Mucosa of descending colon (tissue), 3 donors: ENCODE data around the gene MYO18A. TPM values are rescaled to one million over a fixed set of nuclear protein-coding genes. Genes with fewer than 3 reads are reported as not detected.

Experiments used
- ATAC-seq: fragments of 200-7000 bp; cut with Tn5 transposase; one replicate; pipeline ENCODE4 v1.9.1; 2020; ENCODE audit warnings: mild to moderate bottlenecking, moderate library complexity
- DNase-seq, 3 donors: peaks; one replicate each; pipeline ENCODE4 v3.0.0-alpha.2; 2020
- H3K36me3 ChIP-seq: fragments of 200-600 bp; one replicate; pipeline ENCODE4 v1.8.0; 2021; ENCODE audit warnings: low read depth, mild to moderate bottlenecking
- H3K4me1 ChIP-seq: fragments of 200-600 bp; one replicate; pipeline ENCODE4 v1.8.0; 2021; ENCODE audit warnings: low read depth, mild to moderate bottlenecking
- H3K4me3 ChIP-seq: fragments of 200-600 bp; one replicate; pipeline ENCODE4 v1.8.0; 2021; ENCODE audit warnings: mild to moderate bottlenecking
- H3K9me3 ChIP-seq: fragments of 200-600 bp; one replicate; pipeline ENCODE4 v1.8.0; 2021; ENCODE audit warnings: mild to moderate bottlenecking
- intact Hi-C, 2 donors: fragments of 100-400 bp; cut with DNase I in 1 of 2; cut with micrococcal nuclease in 1 of 2; formaldehyde crosslinking; loops; one replicate each; pipeline versions ENCODE4 v1.11.0 to v1.11.1; 2022; cut with DNase I, micrococcal nuclease
- total RNA-seq, 3 donors: library from RNA; stranded (reverse); fragmentation: NEBNext Ultra II Directional in 2 of 3; extraction: Animal tissue kit (Norgen Biotek cat#: 25700) in 2 of 3; gene quantifications; one replicate each; pipeline versions ENCODE4 v1.2.1 to v1.2.4, GENCODE V29; 2021 to 2023
- TF ChIP-seq, protein P1 (sequence below): fragments of 200-600 bp; IDR thresholded peaks from one replicate; pipeline ENCODE4 v1.8.0; 2022; ENCODE audit warnings: antibody characterized with exemption, mild to moderate bottlenecking
- donor health status: DM: no; HTN: no; CAD: no; lungs with moderate emphysema.
- donor health status: DM: no; HTN: no; CAD: no.
- donor health status: DM: no; HTN: yes; CAD: no.

The MYO18A gene
- total RNA-seq, 3 donors from 2014 or later = 84.9 to 111 (median 93.3) TPM

DNA sequence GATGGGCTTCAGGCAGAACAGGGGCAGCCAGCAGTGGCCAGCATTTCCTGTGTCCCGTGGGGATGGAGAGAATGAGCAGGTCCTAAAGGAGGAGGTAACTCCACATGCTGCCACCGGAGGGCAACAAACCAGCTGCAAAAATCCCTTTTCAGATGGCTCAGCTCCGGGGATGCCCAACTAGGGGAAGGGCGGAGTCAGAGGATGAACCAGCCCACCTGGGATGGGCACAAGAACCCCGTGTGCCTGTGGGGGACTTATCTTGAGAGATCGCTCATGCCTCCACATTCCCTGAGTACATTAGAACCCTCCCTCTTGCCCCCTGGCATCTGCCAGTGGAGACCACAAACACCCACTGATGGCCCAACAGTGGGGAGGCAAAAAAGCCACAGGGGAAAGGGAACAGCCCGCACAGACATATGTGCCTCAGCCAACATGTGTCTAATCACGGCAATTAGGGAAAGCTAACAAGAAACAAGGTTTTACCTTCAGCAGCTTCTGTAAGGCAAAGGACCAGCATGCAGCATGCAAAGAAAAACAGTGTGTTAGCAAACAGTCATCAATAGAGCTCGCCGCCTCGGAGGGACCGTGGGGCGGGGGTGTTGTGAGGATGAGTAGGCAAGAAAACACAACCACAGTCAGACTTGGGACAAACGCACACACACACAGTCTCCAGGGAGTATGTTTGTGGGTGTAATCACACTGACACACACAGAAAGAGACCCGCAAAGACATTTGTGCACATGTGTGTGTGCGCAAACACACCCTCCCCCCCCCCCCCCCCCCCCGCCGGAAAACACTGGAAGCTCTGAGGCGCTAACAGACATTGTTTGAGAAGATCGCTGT lies 64.0 kb downstream of the MYO18A start:
- ATAC-seq (no peak), DNase-seq (no peak)

DNA sequence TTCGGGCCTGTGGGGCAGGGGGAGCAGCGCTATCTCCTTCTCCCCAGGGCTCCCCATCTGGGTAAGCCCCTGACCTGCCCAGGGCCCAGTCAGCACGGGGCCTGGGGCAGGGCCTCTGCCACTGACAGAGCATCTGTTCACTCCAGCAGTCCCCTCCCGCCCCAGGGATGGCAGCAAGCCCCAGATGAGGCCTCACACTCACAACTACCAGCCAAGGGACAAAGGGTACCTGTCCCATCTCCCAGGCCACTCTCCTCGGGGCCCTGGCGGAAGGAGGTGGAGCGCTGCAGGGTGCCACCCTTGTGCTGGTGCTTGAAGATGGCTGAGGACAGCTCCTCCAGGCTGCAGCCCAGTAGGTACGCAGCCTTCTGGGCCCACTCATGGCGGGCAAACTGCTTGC lies 64.8 kb downstream of the MYO18A start:
- ATAC-seq (no peak), DNase-seq (no peak)
- Histone ChIP-seq H3K4me1 (no peaks in the 10 kb centered on the region), H3K4me3 (no peak overlapping the region), H3K9me3 (no peaks in the 10 kb centered on the region), H3K36me3 (no peaks in the 10 kb centered on the region)
- intact Hi-C loops = loop anchor here in 1 of 2 donors (5.0 kb wide), 1 partner anchor 148 kb away; no protein-coding TSS in a partner anchor
- TF ChIP-seq, protein P1, sequence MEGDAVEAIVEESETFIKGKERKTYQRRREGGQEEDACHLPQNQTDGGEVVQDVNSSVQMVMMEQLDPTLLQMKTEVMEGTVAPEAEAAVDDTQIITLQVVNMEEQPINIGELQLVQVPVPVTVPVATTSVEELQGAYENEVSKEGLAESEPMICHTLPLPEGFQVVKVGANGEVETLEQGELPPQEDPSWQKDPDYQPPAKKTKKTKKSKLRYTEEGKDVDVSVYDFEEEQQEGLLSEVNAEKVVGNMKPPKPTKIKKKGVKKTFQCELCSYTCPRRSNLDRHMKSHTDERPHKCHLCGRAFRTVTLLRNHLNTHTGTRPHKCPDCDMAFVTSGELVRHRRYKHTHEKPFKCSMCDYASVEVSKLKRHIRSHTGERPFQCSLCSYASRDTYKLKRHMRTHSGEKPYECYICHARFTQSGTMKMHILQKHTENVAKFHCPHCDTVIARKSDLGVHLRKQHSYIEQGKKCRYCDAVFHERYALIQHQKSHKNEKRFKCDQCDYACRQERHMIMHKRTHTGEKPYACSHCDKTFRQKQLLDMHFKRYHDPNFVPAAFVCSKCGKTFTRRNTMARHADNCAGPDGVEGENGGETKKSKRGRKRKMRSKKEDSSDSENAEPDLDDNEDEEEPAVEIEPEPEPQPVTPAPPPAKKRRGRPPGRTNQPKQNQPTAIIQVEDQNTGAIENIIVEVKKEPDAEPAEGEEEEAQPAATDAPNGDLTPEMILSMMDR = no peak

More for the DNA sequence above, 64.0 kb downstream of the MYO18A start:
- TF ChIP-seq, protein P1 = no peak
- Histone ChIP-seq H3K36me3 (no peaks in the 10 kb centered on the region), H3K4me1 (no peaks in the 10 kb centered on the region), H3K4me3 (no peak overlapping the region), H3K9me3 (no peaks in the 10 kb centered on the region)
- intact Hi-C loops = loop anchor here in 1 of 2 donors (5.0 kb wide), 1 partner anchor 149 kb away; no protein-coding TSS in a partner anchor

DNA sequence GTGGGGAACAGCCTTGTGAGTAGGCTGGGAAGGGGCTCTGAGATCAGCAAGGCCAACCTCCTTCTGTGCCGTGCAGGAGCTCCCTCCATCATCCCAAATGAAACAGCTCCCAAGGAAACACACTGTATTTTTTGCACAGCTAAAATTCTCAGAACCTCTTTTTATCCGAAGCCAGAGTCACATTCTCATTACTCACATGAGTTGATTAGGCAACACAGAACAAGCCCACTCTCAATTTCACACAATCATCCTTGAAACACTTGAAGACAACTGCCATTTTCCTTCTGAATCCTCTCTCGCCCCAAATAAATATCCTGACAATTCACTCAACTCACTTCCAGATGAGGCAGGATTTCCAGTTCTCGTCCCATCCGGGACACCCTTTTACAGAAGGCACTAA lies 66.1 kb downstream of the MYO18A start:
- Histone ChIP-seq H3K4me3 (no peak overlapping the region), H3K9me3 (no peaks in the 10 kb centered on the region), H3K4me1 (no peaks in the 10 kb centered on the region), H3K36me3 (no peaks in the 10 kb centered on the region)
- TF ChIP-seq, protein P1 = no peak
- intact Hi-C loops = loop anchor here in 1 of 2 donors (5.0 kb wide), 1 partner anchor 147 kb away; no protein-coding TSS in a partner anchor
- DNase-seq (no peak), ATAC-seq (no peak)

DNA sequence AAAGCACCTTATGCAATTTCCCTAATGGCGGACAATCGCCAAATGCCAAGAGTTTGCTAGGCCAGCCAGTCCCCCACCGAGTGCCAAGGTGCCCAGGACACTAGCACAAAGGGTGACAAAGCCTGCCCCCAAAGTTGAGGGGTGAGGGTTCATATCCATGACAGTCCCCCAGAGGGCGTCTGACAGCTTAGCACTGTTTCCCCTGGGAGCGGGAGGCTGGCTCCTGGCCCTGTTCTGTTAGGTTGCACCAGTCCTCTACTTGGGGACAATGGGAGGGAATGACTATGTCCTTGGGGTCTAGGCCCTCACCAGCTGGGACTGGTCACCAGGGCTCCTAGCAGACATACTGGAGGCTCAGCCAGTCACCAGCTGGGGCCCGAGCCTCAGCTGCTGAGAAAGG lies 66.9 kb downstream of the MYO18A start:
- H3K4me3 ChIP-seq = no peak overlapping the region
- no peak for ATAC-seq
- no peaks in the 10 kb centered on the region for H3K36me3 ChIP-seq
- intact Hi-C loops = loop anchor here in 1 of 2 donors (5.0 kb wide), 1 partner anchor 146 kb away; no protein-coding TSS in a partner anchor
- H3K9me3 ChIP-seq = no peaks in the 10 kb centered on the region
- H3K4me1 ChIP-seq = no peaks in the 10 kb centered on the region
- no peak for DNase-seq
- TF ChIP-seq, protein P1 = no peak

DNA sequence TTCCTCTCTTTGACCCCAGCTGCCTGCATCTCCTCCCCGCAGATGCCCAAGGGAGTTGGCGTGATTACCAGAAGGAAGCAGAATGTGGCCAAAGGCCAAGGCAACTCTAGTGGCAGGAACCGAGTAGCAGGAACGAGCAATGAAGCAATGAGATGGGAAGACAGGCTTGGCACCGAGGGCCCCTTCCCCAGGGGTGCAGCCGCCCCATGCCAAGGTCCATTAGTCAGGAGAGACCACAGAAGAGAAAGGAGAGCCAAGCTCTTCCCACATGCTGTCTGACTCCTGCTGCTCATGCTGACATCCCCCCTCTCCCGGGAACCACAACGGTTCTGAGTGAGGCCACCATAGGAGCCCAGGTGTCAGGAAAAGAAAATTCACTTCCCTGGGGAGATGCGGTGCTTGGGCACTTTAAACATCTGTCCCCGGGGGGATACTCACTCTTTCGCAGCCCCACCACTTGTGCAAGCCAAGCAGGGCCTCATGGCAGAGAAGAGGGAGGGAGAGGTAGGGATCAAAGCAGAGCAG lies 67.4 kb downstream of the MYO18A start:
- no peak for DNase-seq
- TF ChIP-seq, protein P1 = no peak
- no peaks in the 10 kb centered on the region for H3K36me3 ChIP-seq
- intact Hi-C loops = loop anchor here in 1 of 2 donors (5.0 kb wide), 1 partner anchor 146 kb away; no protein-coding TSS in a partner anchor
- H3K4me1 ChIP-seq = no peaks in the 10 kb centered on the region
- no peak for ATAC-seq
- H3K4me3 ChIP-seq = no peak overlapping the region
- no peaks in the 10 kb centered on the region for H3K9me3 ChIP-seq
